ENCODE results near the gene SLC47A2.

DNA sequence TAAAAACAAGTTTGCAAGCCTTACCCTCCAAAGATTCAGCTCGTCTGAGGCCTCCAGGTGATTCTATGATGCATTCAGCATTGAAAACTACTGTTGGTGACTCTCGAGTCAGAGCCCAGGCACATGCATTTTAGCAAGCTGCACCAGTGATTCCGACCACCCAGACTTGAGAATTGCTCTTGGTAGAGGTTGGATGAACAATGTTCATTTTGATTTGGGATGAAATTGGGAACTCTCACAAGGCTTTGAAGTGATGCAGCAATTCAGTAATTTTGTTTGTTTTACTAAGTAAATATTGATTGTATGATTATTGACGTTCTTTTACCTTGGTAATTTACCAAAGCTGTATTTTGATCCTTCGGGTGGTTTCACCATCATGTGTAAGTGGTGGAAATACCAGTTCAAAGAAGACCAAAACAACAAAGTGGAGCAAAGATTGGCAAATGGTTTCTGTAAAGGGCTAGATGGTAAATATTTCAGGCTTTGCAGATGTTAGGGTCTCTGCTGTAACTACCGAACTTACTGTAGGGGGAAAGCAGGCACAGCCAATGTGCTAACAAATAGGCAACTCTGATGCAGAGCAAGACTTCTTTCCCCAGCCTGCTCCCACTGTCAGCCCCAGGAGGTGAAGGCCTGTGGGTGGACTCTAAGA lies 56.0 kb downstream of the SLC47A2 start:
- TF ChIP-seq POLR2AphosphoS5 (IDR thresholded peaks at IDR 0.05): no peak
- no peak for TF ChIP-seq CTCF (IDR thresholded peaks at IDR 0.05; ENCODE audit: poor library complexity, severe bottlenecking)
- no peak for TF ChIP-seq TAF1 (IDR thresholded peaks at IDR 0.05; ENCODE audit: low read depth)
- no peak for TF ChIP-seq EZH2 (IDR thresholded peaks at IDR 0.05; ENCODE audit: borderline replicate concordance, insufficient read depth, low read length, poor library complexity, severe bottlenecking)
- no peak for TF ChIP-seq EP300 (conservative IDR thresholded peaks at IDR 0.05; ENCODE audit: poor library complexity, severe bottlenecking)
